HepG2 (cell line): ENCODE measurements around the gene PDRG1. TPM values are rescaled to one million over a fixed set of nuclear protein-coding genes. Genes with fewer than 3 reads are reported as not detected.

Experiments used
- ATAC-seq: fragments of 200-7000 bp; cut with Tn5 transposase; 3 replicates; pipeline ENCODE4 v1.9.1; 2020; ENCODE audit warnings: mild to moderate bottlenecking, moderate library complexity
- BruUV-seq: library from RNA; stranded (reverse); fragments of 400-500 nt; replicated peaks from 2 replicates; lab custom pipeline; 2021; lab: Mats Ljungman, UMichigan
- CTCF ChIA-PET: fragments of 300-600 bp; formaldehyde crosslinking; extraction: SDS; loops from one replicate; lab custom pipeline; 2021; ENCODE audit warnings: low total read pairs, inconsistent platforms, low intra/inter-chr PET ratio; lab: Yijun Ruan, JAX
- POLR2A ChIA-PET: fragments of 350-600 bp; sonication (Branson Sonifier 250); formaldehyde crosslinking; loops from one replicate; lab custom pipeline; 2020; ENCODE audit warnings: antibody characterized with exemption, inconsistent platforms; lab: Yijun Ruan, JAX
- DNase-seq: peaks from one replicate; pipeline ENCODE4 v3.0.0-alpha.2; 2015; ENCODE audit warnings: low spot score
- FAIRE-seq: peaks from 3 replicates; lab custom pipeline; 2011; peaks lifted over from hg19 to GRCh38; lab: Jason Lieb, UNC
- H2AFZ ChIP-seq: one replicate; pipeline ENCODE4 v1.6.1; 2011; ENCODE audit warnings: low read length, inconsistent platforms
- H3K27ac ChIP-seq: fragments of 300-600 bp; 3 replicates; pipeline ENCODE4 v1.8.0; 2011; ENCODE audit warnings: mixed run types, mild to moderate bottlenecking, mixed read lengths, low read length, inconsistent platforms; ENCODE audit not compliant: insufficient read depth; ENCODE audit errors: extremely low read length
- H3K27me3 ChIP-seq, 2 experiments: fragments of 200-600 bp in 1 of 2; 2 replicates in 1 of 2; 3 replicates in 1 of 2; pipeline versions ENCODE4 v1.6.0 to v1.8.0; 2011; ENCODE audit warnings: low read length in 2 of 2, mild to moderate bottlenecking in 2 of 2, moderate library complexity in 2 of 2, inconsistent platforms in 1 of 2; ENCODE audit not compliant: insufficient read depth in 2 of 2, control insufficient read depth in 1 of 2
- H3K36me3 ChIP-seq, 2 experiments: fragments of 200-600 bp in 1 of 2; replicated peaks in 1 of 2; 2 replicates in 1 of 2; 3 replicates in 1 of 2; pipeline versions ENCODE4 v1.5.1 to v1.8.0; 2011; ENCODE audit warnings: low read length in 2 of 2, inconsistent platforms in 1 of 2; ENCODE audit not compliant: insufficient read depth in 2 of 2, control insufficient read depth in 1 of 2
- H3K4me1 ChIP-seq: 2 replicates; pipeline ENCODE4 v1.5.1; 2012; ENCODE audit warnings: low read length, inconsistent platforms; ENCODE audit not compliant: insufficient read depth
- H3K4me2 ChIP-seq: 2 replicates; pipeline ENCODE4 v1.6.0; 2011; ENCODE audit warnings: low read depth, low read length, inconsistent platforms
- H3K4me3 ChIP-seq, 3 experiments: fragments of 200-600 bp in 1 of 3; sonication (generic), shearing (Covaris generic) in 1 of 3; replicated peaks in 1 of 3; 2 replicates each; pipeline ENCODE4 v1.5.1; 2011 to 2016; ENCODE audit warnings: low read length in 3 of 3, inconsistent platforms in 2 of 3, low read depth in 2 of 3, mild to moderate bottlenecking in 2 of 3, control low read depth in 1 of 3, mixed read lengths in 1 of 3; ENCODE audit not compliant: insufficient read depth in 1 of 3
- H3K79me2 ChIP-seq: one replicate; pipeline ENCODE4 v1.6.1; 2011; ENCODE audit warnings: low read length, inconsistent platforms; ENCODE audit not compliant: insufficient read depth
- H3K9ac ChIP-seq: 2 replicates; pipeline ENCODE4 v1.6.0; 2011; ENCODE audit warnings: mild to moderate bottlenecking, low read depth, low read length, inconsistent platforms; ENCODE audit not compliant: insufficient read depth
- H3K9me3 ChIP-seq: 2 replicates; pipeline ENCODE4 v1.5.1; 2012; ENCODE audit warnings: mild to moderate bottlenecking, low read length
- H4K20me1 ChIP-seq: 2 replicates; pipeline ENCODE4 v1.6.0; 2011; ENCODE audit warnings: inconsistent platforms, mild to moderate bottlenecking, low read length, moderate library complexity; ENCODE audit not compliant: insufficient read depth
- ATM ChIP-seq: fragments of 450-650 bp; IDR thresholded peaks from 2 replicates; pipeline ENCODE4 v1.7.1; 2017; ENCODE audit warnings: mild to moderate bottlenecking, borderline replicate concordance
- MED13 ChIP-seq: sonication (generic); formaldehyde crosslinking; IDR thresholded peaks from 2 replicates; pipeline ENCODE4 v1.5.0; 2020; ENCODE audit warnings: missing genetic modification reagents
- SMARCE1 ChIP-seq: fragments of 450-650 bp; IDR thresholded peaks from 2 replicates; pipeline ENCODE4 v1.6.1; 2017; ENCODE audit warnings: borderline replicate concordance
- ZNF629 ChIP-seq: sonication (generic); formaldehyde crosslinking; conservative IDR thresholded peaks from 2 replicates; pipeline ENCODE4 v1.5.0; 2020; ENCODE audit warnings: missing genetic modification reagents
- WGBS: methylation state at CpG from one replicate; pipeline ENCODE4 v1.1.6; 2017; ENCODE audit warnings: low lambda C conversion rate; 5-methylcytosine and 5-hydroxymethylcytosine counted together
- in situ Hi-C: cut with HindIII; loops from 2 replicates; pipeline ENCODE4 v1.10.0; 2017; ENCODE audit warnings: low pct_unique_long_range_greater_than_20kb; ENCODE audit not compliant: extremely low pct_ligation_motif_present
- intact Hi-C: fragments of 100-400 bp; cut with micrococcal nuclease; formaldehyde crosslinking; loops from one replicate; pipeline ENCODE4 v1.10.0; 2022; ENCODE audit not compliant: unreplicated experiment
- polyA plus RNA-seq, 8 experiments: library from polyadenylated mRNA; depleted of rRNA in 3 of 8; stranded (reverse) in 7 of 8; unstranded in 1 of 8; fragments of >200 nt; fragmentation: Illumina TruSeq in 4 of 8; extraction: Trizol in 4 of 8; gene quantifications; 2 replicates each; pipeline versions ENCODE4 v1.2.1 to v1.2.3, GENCODE V29; 2011 to 2016; ENCODE audit warnings: low read depth in 4 of 8, missing spikeins in 1 of 8, mixed read lengths in 1 of 8; ENCODE audit not compliant: insufficient read depth in 1 of 8
- total RNA-seq, 5 experiments: library from RNA; depleted of rRNA; stranded (reverse); fragments of >200 nt; fragmentation: Illumina TruSeq; extraction: Trizol; gene quantifications; 2 replicates each; pipeline ENCODE4 v1.2.3, GENCODE V29; 2016; ENCODE audit warnings: low read depth in 1 of 5
- TF ChIP-seq, protein P1 (sequence below): sonication (generic); formaldehyde crosslinking; IDR thresholded peaks from 2 replicates; pipeline ENCODE4 v1.9.0; 2021; ENCODE audit warnings: missing genetic modification reagents, mild to moderate bottlenecking, borderline replicate concordance

PDRG1 gene
- total and polyA plus RNA-seq, 2 of the 13 experiments (the other 11 are each of a cell fraction or from before 2014, with no cell fraction given), result 16.6 to 18.0 TPM

GRCh38 chr20:31975874-31976273 is 24.0 kb upstream of the PDRG1 start:
- peaks cover 2 to 5% of the 10 kb centered on the region in 2 experiments; a peak in 4 of 5 replicates for H3K27me3 ChIP-seq
- H3K27ac ChIP-seq, result no peak overlapping the region
- POLR2A ChIA-PET, result interaction anchor here (1.5 kb wide), 1 partner anchor 24 kb away, joined by 3 read pairs; no protein-coding TSS in a partner anchor
- TF ChIP-seq ZNF629 (CRISPR knock-in tag) (peak; percentile 87), SMARCE1 (no peak)
- TF ChIP-seq, all 625 proteins: peak for 1
- no peaks in the 10 kb centered on the region for H3K79me2 ChIP-seq
- H3K4me3 ChIP-seq, result no peak overlapping the region
- H3K4me2 ChIP-seq, result no peak overlapping the region
- no peaks in the 10 kb centered on the region for H3K9me3 ChIP-seq
- in situ Hi-C loops, result no loop called here
- no peak overlapping the region for H2AFZ ChIP-seq
- BruUV-seq, result no TSS peak
- H3K36me3 ChIP-seq, result no peaks in the 10 kb centered on the region
- no peak for FAIRE-seq
- H4K20me1 ChIP-seq, result no peaks in the 10 kb centered on the region
- 2% methylated on average over 2 of the region's 2 CpGs for WGBS
- DNase-seq, result no peak
- H3K9ac ChIP-seq, result no peak overlapping the region
- CTCF ChIA-PET, result no interaction called here
- no peak for ATAC-seq
- no peaks in the 10 kb centered on the region for H3K4me1 ChIP-seq
- intact Hi-C loops, result no loop called here

DNA sequence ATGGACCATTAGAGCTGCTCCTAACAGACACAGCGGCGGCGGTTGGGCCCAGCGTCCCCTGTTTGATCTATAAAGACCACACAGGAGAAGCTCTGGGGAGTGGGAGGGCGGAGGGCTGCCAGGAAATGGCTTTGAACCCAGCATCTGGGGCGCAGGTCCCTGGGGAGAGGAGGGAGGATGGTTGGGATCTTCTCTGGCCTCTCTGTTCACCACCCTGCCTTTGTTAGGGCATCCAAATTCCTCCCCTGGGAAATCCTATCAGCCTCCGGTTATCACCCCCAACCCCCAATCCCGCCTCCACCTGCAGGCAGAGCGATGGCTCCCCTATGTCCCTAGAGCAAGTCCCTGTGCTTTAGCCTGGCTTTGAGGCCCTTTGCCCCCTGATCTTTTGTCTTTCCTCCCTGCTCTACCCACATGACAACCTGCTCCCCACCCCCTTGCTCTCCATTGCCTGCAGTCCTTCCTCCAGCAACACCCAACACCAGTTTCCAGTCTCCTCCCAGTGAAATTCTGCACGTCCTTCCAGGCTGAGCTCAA is 23.2 kb upstream of the PDRG1 start:
- in situ Hi-C loops (no loop called here), intact Hi-C loops (no loop called here)
- 8% methylated on average over 10 of the region's 10 CpGs for WGBS
- BruUV-seq, result no TSS peak
- TF ChIP-seq, protein P1, sequence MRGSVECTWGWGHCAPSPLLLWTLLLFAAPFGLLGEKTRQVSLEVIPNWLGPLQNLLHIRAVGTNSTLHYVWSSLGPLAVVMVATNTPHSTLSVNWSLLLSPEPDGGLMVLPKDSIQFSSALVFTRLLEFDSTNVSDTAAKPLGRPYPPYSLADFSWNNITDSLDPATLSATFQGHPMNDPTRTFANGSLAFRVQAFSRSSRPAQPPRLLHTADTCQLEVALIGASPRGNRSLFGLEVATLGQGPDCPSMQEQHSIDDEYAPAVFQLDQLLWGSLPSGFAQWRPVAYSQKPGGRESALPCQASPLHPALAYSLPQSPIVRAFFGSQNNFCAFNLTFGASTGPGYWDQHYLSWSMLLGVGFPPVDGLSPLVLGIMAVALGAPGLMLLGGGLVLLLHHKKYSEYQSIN (CRISPR knock-in tag), result no peak
- TF ChIP-seq ATM (no peak), MED13 (CRISPR knock-in tag) (no peak)
- ChIA-PET POLR2A (interaction anchor here (1.5 kb wide), 1 partner anchor 24 kb away, joined by 3 read pairs; no protein-coding TSS in a partner anchor), CTCF (no interaction called here)
- Histone ChIP-seq H3K27ac (no peak overlapping the region), H3K9ac (no peak overlapping the region), H3K36me3 (no peaks in the 10 kb centered on the region), H3K79me2 (no peaks in the 10 kb centered on the region), H3K4me2 (no peak overlapping the region), H3K4me1 (no peaks in the 10 kb centered on the region), H2AFZ (no peak overlapping the region), H4K20me1 (no peaks in the 10 kb centered on the region), H3K4me3 (no peak overlapping the region), H3K9me3 (no peaks in the 10 kb centered on the region), H3K27me3 (peaks cover 2 to 5% of the 10 kb centered on the region in 2 experiments; a peak in 3 of 5 replicates)
- ATAC-seq (no peak), FAIRE-seq (no peak), DNase-seq (no peak)
